D341Med (cell line): ENCODE data around the gene SMC6.

Experiments
- DNase-seq: peaks from one replicate; pipeline ENCODE4 v3.0.0; 2012; ENCODE audit warnings: low spot score

SMC6 gene

GRCh38 chr2:17717666-17718065 lies 35.9 kb downstream of the SMC6 start:
- DNase-seq = no peak

GRCh38 chr2:17713291-17713690 lies 40.3 kb downstream of the SMC6 start:
- no peak for DNase-seq

- no peak for DNase-seq
Observed at GRCh38 chr2:17710547-17711248, 42.9 kb downstream of the SMC6 start.

DNA sequence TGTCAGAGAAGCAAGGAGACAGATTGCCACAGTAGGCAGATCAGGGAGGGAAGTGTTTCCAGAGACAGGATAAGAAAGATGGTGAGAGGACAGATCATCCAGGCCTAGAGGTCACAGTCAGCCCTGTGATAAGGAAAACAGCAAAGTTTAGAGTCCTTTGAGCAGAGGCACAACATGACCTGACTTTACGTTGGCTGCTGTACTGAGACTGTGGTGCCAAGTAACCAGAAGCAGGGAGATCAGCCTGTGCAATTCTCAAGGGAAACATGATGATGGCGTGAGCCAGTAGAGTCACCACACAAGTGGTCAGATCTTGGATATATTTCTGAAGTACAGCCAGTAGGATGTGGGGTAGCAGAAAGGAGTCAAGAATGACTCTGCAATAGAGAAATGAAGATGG lies 43.7 kb downstream of the SMC6 start:
- no peak for DNase-seq

DNA sequence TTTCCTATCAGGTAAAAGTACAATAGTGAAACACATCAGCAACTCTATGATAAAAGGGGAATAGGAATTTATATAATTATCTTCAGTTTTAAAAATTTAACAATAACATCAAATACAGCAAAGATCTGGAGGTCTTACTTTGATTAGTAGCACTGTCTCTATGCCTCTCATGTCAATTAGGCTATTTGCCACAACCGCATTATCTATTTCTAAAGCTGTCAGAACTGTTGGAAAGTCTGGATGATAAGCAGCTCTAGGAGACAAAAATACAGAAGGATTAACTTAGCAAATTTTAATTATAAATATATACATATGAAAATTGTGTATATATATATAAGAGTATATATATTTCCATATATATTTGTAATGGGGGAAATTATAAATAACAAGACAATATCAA lies 45.1 kb downstream of the SMC6 start:
- no peak for DNase-seq

DNA sequence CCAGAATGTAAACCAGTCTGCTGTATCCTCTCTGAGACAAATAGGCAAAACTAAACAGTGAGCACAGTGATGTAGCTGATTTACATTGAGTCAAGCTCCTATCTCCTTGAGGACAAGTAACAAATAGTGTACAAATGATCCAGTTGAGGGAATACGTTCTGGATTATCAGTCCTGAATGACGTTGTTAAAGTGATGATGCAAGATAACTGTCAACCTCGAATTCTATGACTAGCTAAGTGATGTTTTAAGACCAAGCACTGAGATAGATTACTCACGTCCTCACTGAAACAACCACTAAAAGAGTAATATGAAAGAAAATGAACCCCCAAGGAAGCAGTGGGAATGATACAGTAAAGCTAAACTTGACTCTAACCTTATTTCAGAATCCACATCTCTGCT lies 46.8 kb downstream of the SMC6 start:
- DNase-seq = no peak

DNA sequence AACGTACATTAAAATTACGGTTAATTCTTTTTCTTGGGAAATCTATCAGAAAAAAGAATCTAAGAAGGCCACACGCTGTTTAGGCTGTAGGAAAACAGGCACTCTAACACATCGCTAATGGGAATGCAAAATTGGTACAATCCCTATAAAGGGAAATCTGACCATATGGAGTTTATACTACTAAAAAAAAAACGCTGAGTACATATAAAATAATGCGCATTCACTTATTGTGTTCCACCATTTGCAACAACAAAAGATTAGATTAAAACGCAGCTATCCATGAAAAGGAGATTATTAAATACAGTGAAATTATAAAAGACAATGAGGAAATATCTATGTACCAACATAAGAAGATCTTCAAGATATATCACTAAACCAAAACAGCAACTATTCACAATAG lies 62.8 kb downstream of the SMC6 start:
- DNase-seq = no peak

DNA sequence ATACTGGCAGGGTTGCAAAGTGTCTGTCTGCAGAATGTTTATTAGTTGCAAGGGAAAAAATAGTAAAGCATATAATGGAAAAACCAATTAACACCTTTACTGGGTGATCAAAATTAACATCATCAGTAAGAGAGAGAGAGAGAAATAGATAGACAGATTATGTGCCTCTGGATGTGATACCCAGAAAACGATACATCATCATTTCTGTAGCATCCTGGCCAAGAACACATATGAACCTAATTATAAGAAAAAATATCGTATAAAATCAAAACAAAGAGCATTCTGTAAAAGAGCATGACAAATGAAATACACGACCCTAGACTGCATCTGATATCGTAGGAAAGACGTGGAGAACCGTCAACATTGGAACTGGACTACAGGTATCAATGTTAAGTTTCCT lies 64.6 kb downstream of the SMC6 start:
- DNase-seq = no peak

GRCh38 chr2:17688600-17688999 lies 65.0 kb downstream of the SMC6 start:
- no peak for DNase-seq

GRCh38 chr2:17683981-17684380 lies 69.6 kb downstream of the SMC6 start:
- DNase-seq = no peak

DNA sequence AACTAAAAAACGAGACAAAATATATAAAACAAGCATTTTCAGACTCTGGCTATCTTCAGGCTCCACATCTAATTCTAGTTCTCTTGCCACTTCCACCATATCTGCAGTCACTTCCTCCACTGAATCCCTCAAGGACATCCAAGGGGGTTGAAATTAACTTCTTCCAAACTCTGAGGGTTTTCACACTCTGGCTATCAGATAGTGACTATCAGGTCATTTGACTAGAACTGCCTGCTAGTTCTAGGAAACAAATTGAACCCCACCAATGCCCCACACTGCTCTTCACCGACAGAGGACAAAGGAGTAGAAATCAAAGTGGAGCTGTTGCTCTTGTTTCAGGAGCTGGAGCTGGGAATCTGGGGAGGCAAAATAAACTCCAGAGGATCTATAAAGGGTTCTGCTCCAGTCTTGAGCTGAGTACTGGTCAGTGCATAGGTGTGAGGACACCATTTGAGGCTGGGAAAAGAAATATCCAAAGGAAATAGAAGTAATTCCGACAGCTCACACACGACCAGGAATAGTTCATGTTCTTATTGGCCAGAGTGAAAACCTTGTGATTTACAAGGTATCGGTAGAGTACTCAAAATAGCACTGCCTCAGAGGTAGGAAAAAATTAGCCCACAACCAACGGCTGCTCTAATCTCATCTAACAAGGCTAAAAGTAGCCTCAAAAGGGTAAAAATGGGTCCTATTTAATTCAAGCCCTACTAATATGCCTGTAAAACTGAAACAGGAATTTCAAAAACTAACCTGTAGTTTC lies 71.3 kb downstream of the SMC6 start:
- DNase-seq = no peak

- no peak for DNase-seq
Observed at GRCh38 chr2:17680119-17680518, 73.5 kb downstream of the SMC6 start.

- DNase-seq = no peak
Observed at GRCh38 chr2:17674817-17675216, 78.8 kb downstream of the SMC6 start.

GRCh38 chr2:17672583-17673317 lies 80.9 kb downstream of the SMC6 start:
- DNase-seq = no peak

DNA sequence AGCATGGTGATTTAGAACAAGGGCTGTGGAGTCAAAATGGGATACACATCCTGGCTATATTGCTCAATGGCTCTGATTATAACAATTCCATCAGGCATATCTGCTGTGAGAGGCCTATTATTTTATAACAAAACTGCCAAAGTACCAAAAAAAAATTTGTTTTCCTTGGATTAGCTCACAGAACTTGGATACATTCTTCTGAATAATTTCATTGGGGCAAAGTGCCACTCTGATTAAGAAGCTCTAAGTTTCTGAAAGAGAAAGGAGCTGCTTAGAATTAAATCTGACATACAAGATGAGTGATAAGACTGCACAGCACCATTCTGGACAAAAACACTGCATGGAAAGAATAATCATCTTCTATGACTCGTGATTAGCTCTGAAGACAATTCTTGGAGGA lies 85.7 kb downstream of the SMC6 start:
- DNase-seq = no peak

DNA sequence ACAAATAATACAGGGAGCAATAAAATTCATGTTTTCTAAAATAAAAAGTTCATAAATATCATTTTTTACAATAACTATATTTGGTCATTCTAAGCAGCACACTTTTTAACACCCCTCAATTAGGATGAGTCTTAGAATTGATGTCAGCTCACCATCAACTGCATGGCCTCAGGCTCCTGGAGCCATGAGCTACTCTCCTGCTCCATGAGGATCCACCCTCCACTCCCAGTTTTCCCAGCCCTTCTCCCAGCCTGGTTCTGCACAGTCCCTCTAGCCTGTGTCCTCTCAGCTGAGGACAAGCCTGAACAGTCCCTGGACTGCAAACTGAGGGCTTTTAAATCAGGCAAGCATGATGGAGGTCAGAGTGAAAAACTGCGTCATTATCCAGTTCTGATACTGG lies 89.1 kb downstream of the SMC6 start:
- DNase-seq = no peak

GRCh38 chr2:17662723-17663122 lies 90.9 kb downstream of the SMC6 start:
- DNase-seq = no peak

- DNase-seq = no peak
Observed at GRCh38 chr2:17661460-17661859, 92.2 kb downstream of the SMC6 start.

- DNase-seq = no peak
Observed at GRCh38 chr2:17660219-17660618, 93.4 kb downstream of the SMC6 start.

DNA sequence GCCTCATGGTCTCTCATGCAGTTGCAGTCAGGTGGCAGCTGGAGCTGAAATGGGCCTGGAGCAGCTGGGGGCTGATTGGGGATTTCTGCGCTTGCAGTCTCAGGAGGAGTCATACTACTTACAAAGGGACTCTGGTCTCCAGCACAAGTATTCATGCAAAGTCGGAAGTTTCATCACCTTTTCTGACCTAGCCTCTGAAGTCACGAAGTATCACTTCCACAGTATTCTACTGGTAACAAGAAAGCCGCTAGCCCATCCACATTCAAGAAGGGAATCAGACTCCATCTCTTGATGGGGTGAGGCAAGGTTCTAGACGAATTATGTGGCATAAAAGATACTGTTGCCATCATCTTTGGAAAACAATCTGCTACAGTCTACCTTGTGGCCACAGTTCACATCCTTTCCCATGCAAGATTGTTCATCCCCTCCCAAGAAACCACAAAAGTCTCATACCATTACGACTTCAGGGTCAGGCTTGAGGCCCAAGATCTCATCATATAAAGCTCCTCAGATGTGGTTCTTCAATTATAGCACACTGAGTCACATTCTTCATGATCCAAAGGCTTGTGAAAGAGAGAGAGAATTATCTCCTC lies 95.3 kb downstream of the SMC6 start:
- no peak for DNase-seq

GRCh38 chr2:17657759-17658158 lies 95.9 kb downstream of the SMC6 start:
- no peak for DNase-seq

GRCh38 chr2:17652681-17653394 lies 100.8 kb downstream of the SMC6 start:
- no peak for DNase-seq
